ENCODE data around the gene TLE2.

DNA sequence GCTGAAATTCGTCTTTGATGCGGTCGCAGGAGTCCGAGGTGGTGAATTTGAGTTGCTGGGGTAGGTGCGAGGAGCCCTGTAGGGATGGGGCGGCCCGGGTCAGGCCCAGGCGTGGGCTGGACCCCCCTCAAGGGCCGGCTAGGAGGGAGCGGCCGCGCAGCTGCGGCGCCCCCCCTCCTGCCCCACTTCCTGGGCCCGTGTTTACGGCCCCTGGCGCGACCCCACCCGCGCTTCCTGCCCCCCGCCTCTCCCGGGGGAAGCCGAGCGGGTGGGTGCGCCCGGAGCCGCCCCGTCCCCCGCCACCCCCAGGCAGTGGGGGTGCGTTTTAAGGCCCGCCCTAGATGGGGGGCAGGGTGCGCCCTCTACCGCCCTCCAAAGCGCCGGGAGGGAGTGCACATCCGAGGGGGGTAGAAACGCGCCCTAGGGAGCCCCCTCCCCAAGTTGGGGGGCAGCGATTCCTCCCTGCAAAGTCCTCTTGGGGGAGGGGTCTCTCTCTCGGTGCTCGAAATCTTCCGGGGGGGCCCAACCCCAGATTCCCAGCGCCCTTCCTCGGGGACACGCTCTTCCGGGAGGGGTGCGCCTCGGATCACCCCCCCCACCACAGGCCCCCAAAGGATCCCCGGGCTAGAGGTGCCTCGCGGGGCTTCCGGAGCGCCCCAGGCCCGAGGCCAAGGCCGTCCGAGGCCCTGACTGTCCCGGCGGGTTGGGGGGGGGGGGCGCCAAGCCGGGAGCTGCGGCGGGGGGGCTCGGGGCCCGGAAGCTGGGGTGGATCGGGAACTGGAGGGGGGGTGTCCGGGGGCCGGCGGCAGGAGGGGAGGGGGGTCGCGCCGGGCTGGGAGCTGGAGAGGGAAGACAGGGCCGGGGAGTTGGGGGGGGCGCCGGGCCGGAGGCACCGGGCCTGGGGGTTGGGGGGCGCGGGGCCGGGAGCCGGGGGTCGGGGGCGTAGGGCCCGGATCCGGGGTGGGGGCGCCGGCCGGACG, 32.4 kb upstream of the TLE2 start:
- TF ChIP-seq, protein P1, sequence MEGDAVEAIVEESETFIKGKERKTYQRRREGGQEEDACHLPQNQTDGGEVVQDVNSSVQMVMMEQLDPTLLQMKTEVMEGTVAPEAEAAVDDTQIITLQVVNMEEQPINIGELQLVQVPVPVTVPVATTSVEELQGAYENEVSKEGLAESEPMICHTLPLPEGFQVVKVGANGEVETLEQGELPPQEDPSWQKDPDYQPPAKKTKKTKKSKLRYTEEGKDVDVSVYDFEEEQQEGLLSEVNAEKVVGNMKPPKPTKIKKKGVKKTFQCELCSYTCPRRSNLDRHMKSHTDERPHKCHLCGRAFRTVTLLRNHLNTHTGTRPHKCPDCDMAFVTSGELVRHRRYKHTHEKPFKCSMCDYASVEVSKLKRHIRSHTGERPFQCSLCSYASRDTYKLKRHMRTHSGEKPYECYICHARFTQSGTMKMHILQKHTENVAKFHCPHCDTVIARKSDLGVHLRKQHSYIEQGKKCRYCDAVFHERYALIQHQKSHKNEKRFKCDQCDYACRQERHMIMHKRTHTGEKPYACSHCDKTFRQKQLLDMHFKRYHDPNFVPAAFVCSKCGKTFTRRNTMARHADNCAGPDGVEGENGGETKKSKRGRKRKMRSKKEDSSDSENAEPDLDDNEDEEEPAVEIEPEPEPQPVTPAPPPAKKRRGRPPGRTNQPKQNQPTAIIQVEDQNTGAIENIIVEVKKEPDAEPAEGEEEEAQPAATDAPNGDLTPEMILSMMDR (optimal IDR thresholded peaks at IDR 0.05 in 1 of 3, IDR thresholded peaks at IDR 0.05 in 1 of 3, conservative IDR thresholded peaks at IDR 0.05 in 1 of 3; ENCODE audit: extremely low read depth in 1 of 3, insufficient read depth in 2 of 3, low read length in 3 of 3) = peak in 2 of 3 experiments; percentile 20 to 49
- no peak for TF ChIP-seq EZH2 (IDR thresholded peaks at IDR 0.05; ENCODE audit: low read length)

Measured in keratinocyte (primary cell).